HCT116 (cell line): Measurements from ENCODE around the gene CTRB2. TPM values are rescaled to one million over a fixed set of nuclear protein-coding genes. Genes with fewer than 3 reads are reported as not detected.

Source experiments
- ATAC-seq: fragments of 200-7000 bp; cut with Tn5 transposase; 2 replicates; pipeline ENCODE4 v1.9.1; 2020; ENCODE audit warnings: mild to moderate bottlenecking, moderate library complexity
- BruUV-seq: library from RNA; stranded (reverse); fragments of 400-500 nt; replicated peaks from 2 replicates; lab custom pipeline; 2021; lab: Mats Ljungman, UMichigan
- CTCF ChIA-PET: fragments of 300-600 bp; sonication (Branson Sonifier 250); formaldehyde crosslinking; loops from one replicate; lab custom pipeline; 2021; ENCODE audit warnings: antibody characterized with exemption; lab: Charles Lee
- POLR2A ChIA-PET: fragments of 300-600, 350-600 bp; sonication (Branson Sonifier 250); formaldehyde crosslinking; loops from one replicate; lab custom pipeline; 2021; ENCODE audit warnings: antibody characterized with exemption; lab: Charles Lee
- RAD21 ChIA-PET, 2 experiments: fragments of 300-600 bp; sonication (Branson Sonifier 250); formaldehyde crosslinking; loops; one replicate each; lab custom pipeline; 2023; ENCODE audit warnings: low total read pairs in 2 of 2; ENCODE audit not compliant: uncharacterized antibody in 2 of 2, unreplicated experiment in 2 of 2, low non-redundant PET in 1 of 2; lab: Charles Lee
- DNase-seq: peaks from one replicate; pipeline ENCODE4 v3.0.0-alpha.2; 2010; ENCODE audit warnings: low read depth, low spot score
- H2AFZ ChIP-seq: fragments of 200-600 bp; shearing (Covaris generic), sonication (generic); 2 replicates; pipeline ENCODE4 v1.6.1; 2017; ENCODE audit warnings: low read depth, mixed run types, mixed read lengths, antibody characterized with exemption, low read length; ENCODE audit not compliant: poor library complexity, severe bottlenecking
- H3K27ac ChIP-seq: 2 replicates; pipeline ENCODE4 v1.5.1; 2012; ENCODE audit warnings: low read depth, low read length
- H3K27me3 ChIP-seq: fragments of 200-600 bp; sonication (generic); 2 replicates; pipeline ENCODE4 v1.6.1; 2016; ENCODE audit warnings: mixed run types, low read length, mixed read lengths; ENCODE audit not compliant: insufficient read depth
- H3K36me3 ChIP-seq, 2 experiments: fragments of 200-500 bp in 1 of 2; fragments of 200-600 bp in 1 of 2; sonication (Bioruptor generic) in 1 of 2; sonication (generic) in 1 of 2; 2 replicates each; pipeline versions ENCODE4 v1.5.1 to v1.6.1; 2014 to 2016; ENCODE audit warnings: low read length in 2 of 2, inconsistent platforms in 1 of 2, mixed read lengths in 1 of 2, mixed run types in 1 of 2; ENCODE audit not compliant: insufficient read depth in 2 of 2, control insufficient read depth in 1 of 2
- H3K4me1 ChIP-seq, 2 experiments: fragments of 200-600 bp in 1 of 2; sonication (generic) in 1 of 2; 2 replicates each; pipeline versions ENCODE4 v1.5.1 to v1.6.1; 2012 to 2017; ENCODE audit warnings: low read length in 2 of 2, inconsistent platforms in 1 of 2, mild to moderate bottlenecking in 1 of 2, mixed read lengths in 1 of 2, mixed run types in 1 of 2, moderate library complexity in 1 of 2; ENCODE audit not compliant: insufficient read depth in 2 of 2, control insufficient read depth in 1 of 2
- H3K4me2 ChIP-seq: fragments of 200-600 bp; sonication (generic); 2 replicates; pipeline ENCODE4 v1.6.1; 2017; ENCODE audit warnings: mixed run types, low read length, mixed read lengths
- H3K4me3 ChIP-seq, 2 experiments: fragments of 200-600 bp in 1 of 2; sonication (generic) in 1 of 2; replicated peaks in 1 of 2; 2 replicates each; pipeline ENCODE4 v1.5.1; 2011 to 2016; ENCODE audit warnings: low read length in 2 of 2, control low read depth in 1 of 2, low read depth in 1 of 2, mild to moderate bottlenecking in 1 of 2, mixed read lengths in 1 of 2, mixed run types in 1 of 2
- H3K79me2 ChIP-seq: fragments of 200-600 bp; sonication (generic); 2 replicates; pipeline ENCODE4 v1.6.1; 2017; ENCODE audit warnings: mild to moderate bottlenecking, mixed run types, low read length, moderate library complexity, mixed read lengths; ENCODE audit not compliant: insufficient read depth
- H3K9ac ChIP-seq: fragments of 200-600 bp; sonication (generic); 2 replicates; pipeline ENCODE4 v1.6.1; 2016; ENCODE audit warnings: low read length, mixed read lengths
- H3K9me2 ChIP-seq: fragments of 200-600 bp; sonication (generic), shearing (Covaris generic); 2 replicates; pipeline ENCODE4 v1.6.1; 2017; ENCODE audit warnings: mixed run types, mild to moderate bottlenecking, moderate library complexity; ENCODE audit not compliant: insufficient read depth
- H3K9me3 ChIP-seq, 2 experiments: fragments of 200-500 bp in 1 of 2; fragments of 200-600 bp in 1 of 2; sonication (Bioruptor generic) in 1 of 2; sonication (generic) in 1 of 2; 2 replicates each; pipeline ENCODE4 v1.6.1; 2014 to 2017; ENCODE audit warnings: low read length in 2 of 2, mixed read lengths in 2 of 2, inconsistent platforms in 1 of 2, low read depth in 1 of 2, mild to moderate bottlenecking in 1 of 2, mixed run types in 1 of 2, moderate library complexity in 1 of 2; ENCODE audit not compliant: control insufficient read depth in 1 of 2, insufficient read depth in 1 of 2
- H4K20me1 ChIP-seq: fragments of 200-600 bp; sonication (generic), shearing (Covaris generic); 2 replicates; pipeline ENCODE4 v1.6.1; 2017; ENCODE audit warnings: mixed run types, mild to moderate bottlenecking, moderate library complexity; ENCODE audit not compliant: insufficient read depth
- CBX3 ChIP-seq: IDR thresholded peaks from 2 replicates; pipeline ENCODE4 v1.6.1; 2012; ENCODE audit warnings: low read depth
- EZH2phosphoT487 ChIP-seq: fragments of 200-600 bp; IDR thresholded peaks from 2 replicates; pipeline ENCODE4 v1.6.1; 2018; ENCODE audit warnings: antibody characterized with exemption, borderline replicate concordance
- POLR2AphosphoS5 ChIP-seq: IDR thresholded peaks from 2 replicates; pipeline ENCODE4 v1.6.1; 2011; ENCODE audit warnings: mild to moderate bottlenecking, low read depth, low read length, moderate library complexity
- RAD21 ChIP-seq: IDR thresholded peaks from 2 replicates; pipeline ENCODE4 v1.6.1; 2012; ENCODE audit warnings: low read depth, mild to moderate bottlenecking
- REST ChIP-seq: IDR thresholded peaks from 2 replicates; pipeline ENCODE4 v1.6.1; 2012; ENCODE audit warnings: low read depth
- SIN3A ChIP-seq: IDR thresholded peaks from 2 replicates; pipeline ENCODE4 v1.6.1; 2012; ENCODE audit warnings: low read depth
- SP1 ChIP-seq: IDR thresholded peaks from 2 replicates; pipeline ENCODE4 v1.6.1; 2012; ENCODE audit warnings: low read depth
- YY1 ChIP-seq: IDR thresholded peaks from 2 replicates; pipeline ENCODE4 v1.6.1; 2011; ENCODE audit warnings: low read length, low read depth, moderate library complexity, mild to moderate bottlenecking; ENCODE audit not compliant: insufficient replicate concordance; ENCODE audit errors: extremely low read depth
- ZNF274 ChIP-seq: fragments of 200-500 bp; sonication (Bioruptor generic); IDR thresholded peaks from 2 replicates; pipeline ENCODE4 v1.6.1; 2014; ENCODE audit warnings: mild to moderate bottlenecking, low read depth, low read length, inconsistent platforms
- intact Hi-C: fragments of 100-400 bp; cut with micrococcal nuclease; formaldehyde crosslinking; loops from 2 replicates; pipeline ENCODE4 v1.10.0; 2022
- total RNA-seq: library from RNA; stranded (reverse); gene quantifications from one replicate; pipeline ENCODE4 v1.2.1, GENCODE V29; 2021; ENCODE audit not compliant: unreplicated experiment
- TF ChIP-seq, protein P1 (sequence below): IDR thresholded peaks from 2 replicates; pipeline ENCODE4 v1.6.1; 2011; ENCODE audit warnings: mild to moderate bottlenecking, low read length, moderate library complexity; ENCODE audit not compliant: insufficient replicate concordance; ENCODE audit errors: extremely low read depth
- TF ChIP-seq, protein P2 (sequence below), 3 experiments: fragments of 200-600 bp in 1 of 3; sonication (generic) in 1 of 3; IDR thresholded peaks in 2 of 3; conservative IDR thresholded peaks in 1 of 3; 2 replicates each; pipeline ENCODE4 v1.5.1; 2012 to 2017; ENCODE audit warnings: low read depth in 2 of 3, low read length in 2 of 3, antibody characterized with exemption in 1 of 3, borderline replicate concordance in 1 of 3, control low read depth in 1 of 3, mild to moderate bottlenecking in 1 of 3, mixed read lengths in 1 of 3, mixed run types in 1 of 3, moderate library complexity in 1 of 3; ENCODE audit not compliant: insufficient read depth in 1 of 3
- TF ChIP-seq, protein P3 (sequence below): IDR thresholded peaks from 2 replicates; pipeline ENCODE4 v1.6.1; 2012

CTRB2 gene
- total RNA-seq, 1 experiment from 2014 or later: 10.0 TPM

GRCh38 chr16:75172578-75172977 lies 34.4 kb downstream of the CTRB2 start:
- Histone ChIP-seq H2AFZ (no peak overlapping the region), H4K20me1 (no peaks in the 10 kb centered on the region), H3K4me1 (no peaks in the 10 kb centered on the region), H3K4me2 (no peak overlapping the region), H3K27me3 (no peaks in the 10 kb centered on the region), H3K27ac (no peak overlapping the region), H3K36me3 (peaks cover 6 to 30% of the 10 kb centered on the region in 2 experiments; a peak in 3 of 4 replicates), H3K9ac (no peak overlapping the region), H3K4me3 (no peak overlapping the region), H3K79me2 (no peaks in the 10 kb centered on the region), H3K9me2 (no peaks in the 10 kb centered on the region), H3K9me3 (peaks cover 44 to 56% of the 10 kb centered on the region in 2 experiments; a peak in 3 of 4 replicates)
- CTCF ChIA-PET: no interaction called here
- ATAC-seq (no peak), DNase-seq (no peak)
- POLR2A ChIA-PET: no interaction called here
- no TSS peak for BruUV-seq
- RAD21 ChIA-PET: no interaction called here
- TF ChIP-seq SP1 (no peak), CBX3 (no peak), YY1 (no peak), POLR2AphosphoS5 (no peak), EZH2phosphoT487 (no peak), RAD21 (no peak), SIN3A (no peak), ZNF274 (no peak), REST (no peak)
- TF ChIP-seq, protein P1, sequence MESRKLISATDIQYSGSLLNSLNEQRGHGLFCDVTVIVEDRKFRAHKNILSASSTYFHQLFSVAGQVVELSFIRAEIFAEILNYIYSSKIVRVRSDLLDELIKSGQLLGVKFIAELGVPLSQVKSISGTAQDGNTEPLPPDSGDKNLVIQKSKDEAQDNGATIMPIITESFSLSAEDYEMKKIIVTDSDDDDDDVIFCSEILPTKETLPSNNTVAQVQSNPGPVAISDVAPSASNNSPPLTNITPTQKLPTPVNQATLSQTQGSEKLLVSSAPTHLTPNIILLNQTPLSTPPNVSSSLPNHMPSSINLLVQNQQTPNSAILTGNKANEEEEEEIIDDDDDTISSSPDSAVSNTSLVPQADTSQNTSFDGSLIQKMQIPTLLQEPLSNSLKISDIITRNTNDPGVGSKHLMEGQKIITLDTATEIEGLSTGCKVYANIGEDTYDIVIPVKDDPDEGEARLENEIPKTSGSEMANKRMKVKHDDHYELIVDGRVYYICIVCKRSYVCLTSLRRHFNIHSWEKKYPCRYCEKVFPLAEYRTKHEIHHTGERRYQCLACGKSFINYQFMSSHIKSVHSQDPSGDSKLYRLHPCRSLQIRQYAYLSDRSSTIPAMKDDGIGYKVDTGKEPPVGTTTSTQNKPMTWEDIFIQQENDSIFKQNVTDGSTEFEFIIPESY: no peak
- TF ChIP-seq, protein P2, sequence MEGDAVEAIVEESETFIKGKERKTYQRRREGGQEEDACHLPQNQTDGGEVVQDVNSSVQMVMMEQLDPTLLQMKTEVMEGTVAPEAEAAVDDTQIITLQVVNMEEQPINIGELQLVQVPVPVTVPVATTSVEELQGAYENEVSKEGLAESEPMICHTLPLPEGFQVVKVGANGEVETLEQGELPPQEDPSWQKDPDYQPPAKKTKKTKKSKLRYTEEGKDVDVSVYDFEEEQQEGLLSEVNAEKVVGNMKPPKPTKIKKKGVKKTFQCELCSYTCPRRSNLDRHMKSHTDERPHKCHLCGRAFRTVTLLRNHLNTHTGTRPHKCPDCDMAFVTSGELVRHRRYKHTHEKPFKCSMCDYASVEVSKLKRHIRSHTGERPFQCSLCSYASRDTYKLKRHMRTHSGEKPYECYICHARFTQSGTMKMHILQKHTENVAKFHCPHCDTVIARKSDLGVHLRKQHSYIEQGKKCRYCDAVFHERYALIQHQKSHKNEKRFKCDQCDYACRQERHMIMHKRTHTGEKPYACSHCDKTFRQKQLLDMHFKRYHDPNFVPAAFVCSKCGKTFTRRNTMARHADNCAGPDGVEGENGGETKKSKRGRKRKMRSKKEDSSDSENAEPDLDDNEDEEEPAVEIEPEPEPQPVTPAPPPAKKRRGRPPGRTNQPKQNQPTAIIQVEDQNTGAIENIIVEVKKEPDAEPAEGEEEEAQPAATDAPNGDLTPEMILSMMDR (IDR thresholded peaks at IDR 0.05 in 2 of 3, conservative IDR thresholded peaks at IDR 0.05 in 1 of 3; ENCODE audit: borderline replicate concordance in 1 of 3, insufficient read depth in 1 of 3, low read depth in 2 of 3, low read length in 2 of 3): no peak
- TF ChIP-seq, protein P3, sequence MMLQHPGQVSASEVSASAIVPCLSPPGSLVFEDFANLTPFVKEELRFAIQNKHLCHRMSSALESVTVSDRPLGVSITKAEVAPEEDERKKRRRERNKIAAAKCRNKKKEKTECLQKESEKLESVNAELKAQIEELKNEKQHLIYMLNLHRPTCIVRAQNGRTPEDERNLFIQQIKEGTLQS: no peak
- intact Hi-C loops: no loop called here
